HG03039 (cell line): Measurements from ENCODE around the gene FXYD2.
"Not testable (repeated sequence)": the region's sequence is repeated elsewhere in the genome, so short reads cannot be mapped to it uniquely, and the experiment has no call there.

Experiments
- ATAC-seq: cut with Tn5 transposase; IDR thresholded peaks from one replicate; pipeline ENCODE4 v1.9.1; 2021; ENCODE audit warnings: mild to moderate bottlenecking, moderate library complexity; ENCODE audit not compliant: unreplicated experiment

Gene FXYD2

DNA sequence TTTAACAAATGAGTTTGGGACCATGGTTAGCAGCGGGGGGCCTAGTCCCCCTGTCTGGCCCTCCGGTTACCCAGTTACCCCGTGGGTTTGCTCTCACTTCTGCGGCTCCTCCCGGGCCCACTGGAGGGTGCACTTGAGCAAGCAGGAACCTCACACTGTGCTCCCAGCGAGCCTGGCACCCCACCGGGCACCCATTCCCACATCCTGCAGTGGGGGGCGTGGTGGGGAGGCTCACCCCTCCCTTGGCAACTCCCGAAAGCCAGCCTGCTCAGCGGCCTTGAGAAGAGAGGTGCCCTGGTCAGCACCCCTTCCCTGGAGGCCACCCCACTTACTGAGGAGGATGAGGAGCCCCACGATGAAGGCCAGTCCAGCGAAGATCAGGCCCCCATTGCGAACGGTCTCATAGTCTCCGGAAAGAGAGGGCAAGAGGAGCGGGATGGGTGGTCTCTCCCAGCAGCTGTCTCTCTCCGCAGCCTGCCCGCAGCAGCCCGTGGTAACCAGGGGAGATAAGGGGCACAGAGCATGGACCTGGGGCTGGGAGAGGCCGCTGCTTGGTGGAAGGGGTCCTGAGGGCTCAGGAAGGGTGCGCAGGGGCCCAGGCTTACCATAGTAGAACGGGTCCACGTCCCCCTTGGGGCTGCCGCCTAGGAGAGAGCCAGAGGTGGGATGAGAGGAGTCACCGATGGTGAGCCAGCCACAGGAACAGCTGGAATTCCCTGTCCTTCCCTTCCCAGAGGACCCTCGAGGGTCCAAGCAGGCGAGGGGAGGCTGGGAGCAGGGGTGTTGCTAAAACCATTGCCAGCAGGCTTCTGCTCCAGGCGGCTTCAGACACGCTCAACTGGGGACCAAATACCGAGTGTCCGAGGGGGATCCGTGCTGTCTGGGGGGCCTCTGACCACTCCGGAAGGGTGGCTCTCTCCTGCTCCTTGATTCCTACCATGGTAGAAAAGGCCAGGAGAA lies 2.2 kb downstream of the FXYD2 start:
- no peak for ATAC-seq

DNA sequence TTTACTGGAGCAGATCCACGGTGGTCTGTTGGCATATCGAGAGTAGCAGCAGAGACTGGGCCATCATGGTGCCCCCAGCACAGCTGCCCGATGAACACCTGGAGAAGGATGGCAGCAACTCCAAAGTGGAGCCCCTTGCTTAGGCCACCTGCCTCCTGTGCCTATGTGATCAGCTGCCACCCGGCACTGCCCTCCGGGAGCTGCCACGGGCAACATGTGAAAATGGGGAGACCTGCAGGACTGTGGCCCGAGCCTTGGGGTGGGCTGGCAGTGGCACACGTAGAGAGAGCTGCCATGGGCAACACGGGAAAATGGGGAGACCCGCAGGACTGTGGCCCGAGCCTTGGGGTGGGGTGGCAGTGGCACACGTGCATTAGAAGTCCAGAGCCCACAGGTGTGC lies 3.1 kb downstream of the FXYD2 start:
- ATAC-seq: no peak

DNA sequence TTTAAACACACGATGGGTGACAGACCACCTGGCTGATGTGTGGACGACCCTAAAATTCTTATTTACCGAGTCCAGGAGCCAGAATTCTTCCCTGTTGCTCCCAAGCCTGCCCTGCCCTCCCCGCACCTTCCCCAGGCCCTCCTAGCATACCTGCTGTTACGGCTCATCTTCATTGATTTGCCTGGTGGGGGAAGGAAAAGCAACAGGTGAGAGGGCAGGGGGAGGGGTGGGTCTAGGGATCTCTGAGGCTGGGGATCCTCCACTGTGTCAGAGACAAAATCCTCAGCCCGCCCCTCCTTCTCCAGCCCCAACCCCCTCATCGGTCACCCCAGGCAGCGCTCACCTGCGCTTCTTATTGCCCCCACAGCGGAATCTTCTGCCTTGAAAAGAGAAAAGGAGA lies 4.0 kb downstream of the FXYD2 start:
- no peak for ATAC-seq

DNA sequence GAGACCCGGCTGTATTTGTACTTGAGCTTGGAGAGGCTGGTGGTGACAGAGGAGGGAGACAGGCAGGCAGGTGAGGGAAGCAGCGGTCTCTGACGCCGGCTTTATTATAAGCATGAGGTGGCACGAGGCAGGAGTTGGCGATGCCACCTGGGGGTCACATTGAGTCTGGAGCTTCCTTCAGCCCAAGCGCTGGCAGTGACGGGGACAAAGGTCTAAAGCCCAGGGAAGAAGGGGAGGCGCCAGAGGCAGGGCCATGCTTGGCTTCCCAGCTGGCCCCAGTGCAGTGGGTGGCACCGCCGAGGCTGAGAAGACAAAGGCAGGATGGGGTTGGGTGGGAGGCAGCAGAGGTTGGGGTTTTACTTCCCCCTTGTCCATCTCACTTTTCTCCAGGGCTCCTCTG lies 4.5 kb downstream of the FXYD2 start:
- ATAC-seq: no peak

DNA sequence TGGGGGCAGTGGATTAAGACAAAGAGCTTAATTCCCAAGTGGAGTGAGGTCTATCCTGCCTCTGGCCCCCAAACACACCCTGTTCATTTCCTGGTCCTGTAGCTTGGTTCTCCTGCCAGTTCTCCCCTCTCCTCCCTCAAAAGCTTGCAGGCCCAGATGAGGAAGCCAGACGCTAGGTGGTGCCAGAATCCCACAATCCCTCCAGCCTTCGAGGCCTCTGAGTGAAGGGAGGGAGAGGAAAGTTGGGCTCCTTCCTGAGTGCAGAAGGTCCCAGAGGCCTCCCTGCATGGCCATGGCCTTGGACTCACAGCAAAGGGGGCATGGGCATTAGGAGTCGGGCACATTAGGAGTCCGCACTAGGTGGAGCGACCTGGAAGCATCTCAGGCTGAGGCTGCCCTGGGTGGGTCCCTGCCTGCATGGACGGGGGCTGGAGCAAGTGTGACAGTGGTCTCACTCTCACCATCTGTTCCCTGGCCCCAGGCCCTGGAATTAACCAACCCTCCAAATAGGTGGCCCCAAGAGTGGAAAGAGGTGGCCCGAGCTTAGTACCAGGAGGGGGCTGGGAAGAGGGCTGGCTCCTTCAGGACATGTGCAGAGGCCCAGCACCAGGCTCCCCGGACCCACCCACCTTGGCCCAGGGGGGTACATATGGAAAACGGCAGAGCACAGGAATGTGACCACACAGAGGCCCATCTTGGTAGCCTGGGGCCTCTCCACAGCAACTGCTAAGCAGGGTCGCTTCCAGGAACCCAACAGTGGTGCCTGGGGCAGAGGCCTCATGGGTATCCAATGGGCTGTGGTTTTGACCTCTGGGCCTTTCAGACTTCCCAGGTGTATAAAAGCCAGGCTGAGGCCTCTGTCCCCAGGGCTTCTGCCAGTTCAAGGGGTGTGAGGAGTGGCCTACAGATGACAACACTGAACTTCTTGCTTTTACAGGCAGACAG lies 5.2 kb downstream of the FXYD2 start:
- no peak for ATAC-seq

DNA sequence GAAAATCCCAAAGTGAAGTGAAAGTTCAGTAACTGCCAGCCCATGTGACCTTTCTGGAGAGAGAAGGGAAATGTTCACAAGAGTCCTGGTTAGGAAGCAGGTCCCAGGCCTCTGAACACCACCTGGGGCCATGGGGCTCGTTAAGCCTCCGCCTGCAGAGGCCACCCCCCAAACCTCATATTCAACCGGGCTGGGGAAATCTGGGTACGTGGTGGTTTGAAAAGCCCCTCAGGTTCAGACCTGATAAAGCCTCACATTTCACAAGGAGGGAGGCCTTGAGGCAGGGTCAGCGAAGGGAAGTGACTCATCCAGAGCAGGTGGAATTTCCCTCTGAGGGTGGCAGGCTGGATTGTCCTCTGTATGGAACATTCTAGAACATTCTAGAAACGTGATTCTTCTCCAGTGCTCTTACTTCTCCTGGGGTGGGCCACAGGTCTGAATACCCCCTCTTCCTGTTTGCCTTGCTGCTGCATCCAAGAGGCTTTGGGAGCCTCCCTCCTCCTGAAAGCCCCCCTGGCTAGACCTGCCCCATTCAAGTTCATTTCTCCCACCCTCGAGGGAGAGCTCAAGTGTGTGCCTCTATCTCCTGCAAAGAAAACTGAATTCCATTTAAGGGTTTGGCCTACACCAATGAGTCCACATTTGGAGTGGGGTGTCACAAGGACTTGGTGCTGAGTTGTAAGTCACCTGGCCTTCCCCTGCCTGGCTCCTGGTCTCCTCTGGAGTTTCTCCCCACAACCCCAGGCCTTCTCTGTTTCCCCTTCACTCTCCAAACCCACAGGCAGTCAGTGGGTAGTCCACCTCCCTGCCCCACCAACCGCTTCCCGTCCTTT lies 6.3 kb downstream of the FXYD2 start:
- no peak for ATAC-seq

DNA sequence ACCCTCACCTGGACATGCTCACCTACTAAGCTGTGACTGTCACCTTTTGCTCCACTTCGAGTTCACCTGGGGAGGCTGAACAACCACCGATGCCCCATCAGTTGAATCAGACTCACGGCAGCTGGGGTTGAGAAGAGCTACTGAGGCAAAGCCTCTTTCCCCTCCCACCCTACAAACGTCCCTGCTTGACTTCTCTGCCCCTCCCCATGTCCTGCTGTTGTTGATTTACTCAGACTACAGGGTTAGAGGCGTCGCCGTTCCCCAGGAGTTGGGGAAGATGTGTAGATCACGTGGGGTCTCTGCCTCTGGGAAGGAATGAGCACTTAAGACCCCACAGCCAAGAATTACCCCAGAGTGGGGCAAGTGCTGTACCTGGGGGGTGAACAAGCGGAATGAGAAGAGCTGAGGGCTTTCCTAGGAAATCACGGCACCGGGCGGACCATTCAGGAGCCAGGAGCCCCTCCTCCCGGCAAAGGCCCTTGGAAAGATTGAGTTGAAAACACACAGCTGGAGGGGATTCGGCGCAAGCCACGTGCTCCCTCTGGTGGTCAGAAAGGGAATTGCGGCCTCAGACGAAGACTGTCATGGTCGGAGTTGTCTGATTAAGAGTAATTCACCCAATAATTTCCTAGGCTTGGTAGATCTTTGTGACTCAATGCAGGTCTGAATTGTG lies 7.0 kb downstream of the FXYD2 start:
- ATAC-seq: no peak

DNA sequence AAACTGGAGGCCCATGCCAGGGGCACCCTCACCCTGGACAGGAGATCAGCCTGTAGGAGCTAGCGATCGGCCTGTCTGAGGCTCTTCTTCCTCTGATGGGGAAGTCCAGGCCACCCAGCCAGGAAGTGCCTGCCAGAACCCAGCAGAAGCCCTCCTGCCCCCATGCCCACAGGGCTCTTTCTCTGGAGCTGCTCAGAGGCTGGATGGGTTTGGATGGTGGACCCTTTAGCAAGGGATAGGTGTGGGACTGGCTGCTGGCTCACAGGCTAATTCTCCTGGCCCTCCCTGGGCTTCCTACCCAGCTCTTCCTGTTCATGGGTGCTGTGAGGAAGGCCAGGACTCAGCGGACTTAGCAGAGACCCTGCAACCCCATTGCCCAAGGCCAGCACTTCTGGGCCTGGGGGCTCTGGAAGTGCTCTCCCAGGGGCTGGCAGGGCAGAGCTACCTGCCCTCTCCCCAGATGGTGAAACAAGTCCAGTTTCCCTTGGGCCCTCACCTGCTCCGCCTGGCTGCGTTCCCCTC lies 7.6 kb downstream of the FXYD2 start:
- no peak for ATAC-seq

DNA sequence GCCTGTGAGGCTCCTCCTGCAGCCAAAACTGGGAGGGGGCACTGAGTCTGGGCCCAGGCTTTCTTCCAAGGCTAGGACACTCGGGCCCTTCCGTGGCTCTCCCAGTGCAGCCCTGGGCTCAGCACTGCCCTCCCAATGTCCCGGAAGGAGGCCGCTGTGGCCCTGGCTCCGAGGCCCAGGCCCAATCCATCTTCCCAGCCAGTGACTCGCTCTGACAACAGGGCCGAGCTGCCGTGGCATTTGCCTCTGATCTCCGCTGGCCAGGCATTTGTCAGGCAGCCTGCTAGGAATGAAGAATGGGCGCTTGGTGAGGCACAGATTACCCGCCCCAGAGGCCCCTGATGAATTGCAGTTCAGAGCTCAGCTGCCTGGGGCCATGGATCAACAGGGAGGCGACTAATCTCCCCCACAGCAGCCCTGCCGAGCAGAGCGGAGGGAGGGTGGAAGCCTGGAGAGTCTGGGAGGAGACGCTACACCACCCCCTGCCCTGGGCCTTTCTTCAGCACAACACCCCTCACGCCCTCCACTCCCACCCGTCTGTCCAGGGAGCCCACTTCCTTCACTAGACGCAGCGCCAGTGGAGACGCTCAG lies 8.3 kb downstream of the FXYD2 start:
- ATAC-seq: no peak

DNA sequence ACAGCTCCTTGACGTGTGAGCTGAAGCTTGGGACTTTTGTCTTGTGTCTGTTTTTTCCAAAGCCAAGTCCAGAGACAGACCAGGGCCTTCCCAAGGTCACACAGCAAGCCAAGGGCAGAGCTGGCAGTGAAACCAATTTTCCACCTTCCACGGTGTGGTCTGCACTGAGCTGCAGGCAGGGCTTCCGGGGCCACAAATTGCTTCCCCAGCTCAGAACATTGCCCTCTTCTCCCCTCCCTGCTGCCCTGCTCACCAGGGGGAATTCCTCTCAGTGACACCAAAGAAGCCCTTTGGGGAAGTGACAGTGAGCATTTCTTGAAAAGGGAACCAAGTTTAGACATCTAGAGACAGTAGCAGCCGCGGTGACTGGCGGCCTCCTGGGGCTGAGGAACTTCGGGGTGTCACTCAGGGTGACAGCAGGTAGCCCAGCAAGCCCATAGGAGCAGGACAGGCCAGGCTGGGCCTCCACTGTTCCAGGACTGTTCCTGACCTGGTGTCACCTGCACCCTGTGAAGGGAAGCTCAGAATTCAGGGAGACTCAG lies 9.2 kb downstream of the FXYD2 start:
- peak; percentile 44 for ATAC-seq

DNA sequence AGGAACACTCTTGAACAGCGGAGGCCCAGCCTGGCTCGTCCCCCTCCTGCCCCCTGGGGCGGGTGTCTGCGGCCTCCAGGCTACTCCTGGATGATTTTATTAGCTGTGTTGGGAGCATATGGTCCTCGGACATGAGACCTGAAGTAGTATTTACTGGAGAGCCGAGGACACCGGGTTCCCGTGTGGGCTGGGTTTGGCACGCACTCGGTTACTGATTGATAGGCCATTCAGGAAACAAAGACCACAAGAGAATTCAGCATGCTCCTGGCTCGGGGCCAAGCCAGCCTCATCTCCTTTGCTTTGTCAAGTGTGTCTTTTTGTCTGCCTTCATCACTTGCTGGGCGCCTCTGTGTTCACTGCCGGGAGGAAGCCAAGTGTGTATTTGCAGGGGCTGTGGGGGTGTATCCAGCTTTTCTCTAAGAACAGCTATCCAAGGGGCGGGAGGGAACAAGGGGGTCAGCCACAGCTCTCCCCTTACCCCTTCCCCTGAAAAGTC lies 9.7 kb downstream of the FXYD2 start:
- ATAC-seq: no peak

DNA sequence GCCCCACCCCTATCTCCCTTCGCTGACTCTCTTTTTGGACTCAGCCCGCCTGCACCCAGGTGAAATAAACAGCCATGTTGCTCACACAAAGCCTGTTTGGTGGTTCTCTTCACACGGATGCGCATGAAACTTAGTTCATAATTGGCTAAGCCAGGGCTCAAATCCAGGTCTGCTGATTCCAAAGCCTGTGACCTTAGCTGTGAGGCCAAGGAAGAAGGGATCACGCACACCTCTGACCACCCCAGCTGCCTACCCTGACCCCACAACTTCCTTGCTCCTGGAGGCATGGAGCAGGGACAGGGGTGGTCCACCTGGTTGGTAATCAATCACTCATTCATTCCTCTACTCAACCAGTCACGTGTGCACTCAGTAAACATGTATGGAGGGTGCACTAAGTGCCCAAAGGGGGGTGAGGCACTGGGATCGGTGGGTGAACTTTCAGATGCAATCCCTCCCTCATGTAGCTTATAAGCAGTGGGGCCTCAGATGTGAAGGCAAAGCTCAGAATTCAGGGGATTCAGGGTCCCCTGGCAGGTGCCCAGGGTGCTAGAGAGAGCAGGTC lies 10.3 kb downstream of the FXYD2 start:
- ATAC-seq: no peak

DNA sequence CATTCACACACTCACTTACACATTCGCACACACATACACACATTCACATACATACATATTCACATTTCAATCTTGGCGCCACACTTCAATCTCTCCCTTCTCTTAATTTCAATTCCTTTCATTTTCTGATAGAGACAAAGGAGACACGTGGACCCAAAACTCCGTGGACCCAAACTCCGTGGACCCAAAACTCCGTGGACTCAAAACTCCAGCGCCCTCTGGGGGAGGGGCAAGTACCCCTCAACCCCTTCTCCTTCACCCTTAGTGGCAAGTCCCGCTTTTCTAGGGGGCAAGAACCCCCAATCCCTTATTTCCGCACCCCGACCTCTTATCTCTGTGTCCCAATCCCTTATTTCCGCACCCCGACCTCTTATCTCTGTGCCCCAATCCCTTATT lies 14.5 kb downstream of the FXYD2 start:
- ATAC-seq: not testable (repeated sequence)

DNA sequence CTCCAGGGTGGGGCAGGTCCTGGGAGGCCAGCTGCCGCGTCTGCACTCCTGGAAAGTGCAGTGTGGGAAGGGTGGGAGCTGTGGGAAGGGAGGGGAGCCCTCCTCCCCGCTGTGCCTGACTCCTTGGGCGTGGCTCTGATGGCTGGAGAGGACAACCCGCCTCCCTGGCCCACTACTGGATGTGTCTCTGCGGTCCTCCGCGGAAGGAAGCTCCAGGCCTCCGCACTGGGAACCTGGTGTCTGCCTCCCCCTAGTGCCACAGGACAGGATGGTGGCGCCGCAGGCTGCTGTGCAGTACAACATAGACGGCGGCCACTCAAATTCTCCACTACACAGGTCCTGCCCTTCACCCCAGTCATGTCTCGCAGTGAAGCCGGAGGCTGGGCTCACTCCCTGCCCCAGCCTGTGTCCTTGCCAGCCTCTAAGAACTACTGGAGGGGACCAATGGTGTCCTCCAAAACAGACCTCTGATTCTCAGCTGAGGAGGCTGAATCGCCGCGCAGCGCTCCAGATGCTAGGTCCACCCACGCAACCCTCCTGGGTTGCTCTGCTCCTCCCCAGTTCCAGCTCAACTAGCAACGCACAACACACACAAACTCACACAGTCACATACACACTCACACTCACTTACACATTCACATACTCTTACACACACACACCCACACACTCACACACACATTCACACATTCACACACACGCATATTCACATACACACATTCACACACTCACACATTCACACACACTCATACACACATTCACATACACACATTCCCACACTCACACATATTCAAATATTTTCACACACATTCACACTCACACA lies 15.1 kb downstream of the FXYD2 start:
- no peak for ATAC-seq

DNA sequence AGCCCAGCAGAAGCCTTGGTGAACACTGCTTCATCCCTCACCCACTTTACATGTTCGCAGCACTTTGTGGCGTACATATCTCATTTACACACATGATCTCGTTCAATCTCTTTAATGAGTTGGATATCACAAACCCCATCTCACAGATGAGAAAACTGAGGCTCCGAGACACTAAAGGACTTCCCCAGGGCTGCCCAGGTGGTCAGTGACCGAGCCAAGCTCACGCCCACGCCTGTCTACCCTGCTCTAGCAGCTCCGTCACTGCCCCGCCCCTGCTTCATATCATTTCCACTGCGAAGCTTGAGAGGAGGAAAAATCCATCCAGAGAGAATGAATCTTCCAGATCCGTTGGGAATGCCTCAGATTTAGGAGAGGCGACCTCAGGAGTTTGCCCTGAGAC lies 15.8 kb downstream of the FXYD2 start:
- no peak for ATAC-seq

DNA sequence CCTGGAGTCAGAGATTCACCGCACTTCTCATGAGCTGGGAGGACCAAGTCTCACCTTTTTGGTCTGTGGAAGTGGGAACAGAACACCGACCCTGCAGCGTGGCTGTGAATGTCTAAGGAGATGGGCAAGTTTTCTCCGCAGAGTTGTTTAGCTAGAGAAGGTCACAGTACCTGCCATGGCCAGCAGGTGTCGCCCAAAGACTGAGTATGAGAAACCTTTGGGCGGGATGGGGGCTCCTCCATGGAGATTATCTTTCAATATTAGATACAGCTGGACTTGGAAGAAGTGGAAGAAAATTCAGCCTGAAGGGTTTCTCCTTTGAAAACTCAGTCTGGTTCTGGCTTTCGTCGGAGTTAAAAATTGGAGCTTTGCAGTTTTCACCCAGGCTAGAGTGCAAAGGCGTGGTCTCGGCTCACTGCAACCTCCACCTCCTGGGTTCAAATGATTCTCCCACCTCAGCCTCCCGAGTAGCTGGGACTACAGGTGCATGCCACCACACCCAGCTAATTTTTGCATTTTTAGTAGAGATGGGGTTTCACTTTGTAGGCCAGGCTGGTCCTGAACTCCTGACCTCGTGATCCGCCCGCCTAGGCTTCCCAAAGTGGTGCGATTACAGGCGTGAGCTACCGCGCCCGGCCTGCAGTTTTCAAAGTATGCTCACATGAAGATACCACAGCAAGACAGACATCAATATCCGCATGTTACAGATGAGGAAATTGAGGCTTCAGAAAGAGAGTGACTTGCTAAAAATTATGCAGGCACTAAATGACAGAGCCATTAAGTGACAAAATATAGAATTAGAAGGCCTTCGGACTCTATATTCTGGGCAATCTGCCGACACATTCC lies 16.8 kb downstream of the FXYD2 start:
- ATAC-seq: no peak

DNA sequence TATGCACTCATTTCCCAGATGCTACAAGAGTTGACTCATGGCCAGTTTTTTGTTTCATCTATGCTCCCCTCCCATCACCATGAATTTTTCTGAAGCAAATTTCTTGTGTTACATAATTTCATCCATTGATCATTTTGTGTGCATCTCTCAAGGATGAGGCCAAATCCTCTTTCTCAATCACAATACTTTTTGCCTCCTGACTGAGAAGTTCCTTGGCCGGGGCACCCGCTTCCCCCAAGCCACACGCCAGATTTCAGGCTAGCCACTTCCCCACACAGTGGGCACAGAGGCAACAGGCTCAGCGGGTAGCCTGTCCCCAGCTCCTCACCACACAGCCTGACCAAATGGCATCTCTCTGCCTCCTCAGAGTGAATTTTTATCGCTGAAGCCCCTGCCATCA lies 17.7 kb downstream of the FXYD2 start:
- ATAC-seq: no peak
